NCI-H2196 treated with DMSO at 0.1 percent for 48 hours (cell line): ENCODE data around the gene BAIAP3.

Experiments used
- DNase-seq: peaks from one replicate; lab custom pipeline; 2025; ENCODE audit not compliant: unreplicated experiment; lab: John Stamatoyannopoulos, UW

Gene BAIAP3

GRCh38 chr16:1346422-1347285 lies 13.2 kb downstream of the BAIAP3 start:
- no peak for DNase-seq

GRCh38 chr16:1347286-1347855 lies 13.9 kb downstream of the BAIAP3 start:
- DNase-seq: no peak

GRCh38 chr16:1347962-1348361 lies 14.5 kb downstream of the BAIAP3 start:
- DNase-seq: no peak

DNA sequence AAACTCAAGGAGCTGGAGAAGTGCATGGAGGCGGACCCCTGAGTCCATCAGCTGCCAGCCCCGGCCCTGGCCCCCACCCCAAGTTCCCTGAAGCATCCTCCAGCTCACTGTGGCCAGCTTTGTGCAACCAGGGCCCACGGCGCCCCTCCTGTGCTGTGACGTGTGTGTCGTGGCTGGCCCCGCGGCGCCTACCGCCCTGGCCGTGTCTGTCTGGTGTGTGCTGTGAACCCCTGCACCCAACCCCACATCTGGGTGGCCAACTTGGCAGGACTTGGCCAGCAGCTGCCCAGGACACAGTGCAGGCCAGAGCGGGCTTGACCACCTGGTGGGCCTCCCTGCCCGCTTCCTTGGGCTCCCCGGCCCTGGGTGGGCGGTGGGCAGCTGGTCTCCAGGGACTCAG lies 15.0 kb downstream of the BAIAP3 start:
- no peak for DNase-seq

- no peak for DNase-seq
Observed at GRCh38 chr16:1348926-1349325, 15.5 kb downstream of the BAIAP3 start.

- no peak for DNase-seq
Observed at GRCh38 chr16:1349351-1349750, 15.9 kb downstream of the BAIAP3 start.

DNA sequence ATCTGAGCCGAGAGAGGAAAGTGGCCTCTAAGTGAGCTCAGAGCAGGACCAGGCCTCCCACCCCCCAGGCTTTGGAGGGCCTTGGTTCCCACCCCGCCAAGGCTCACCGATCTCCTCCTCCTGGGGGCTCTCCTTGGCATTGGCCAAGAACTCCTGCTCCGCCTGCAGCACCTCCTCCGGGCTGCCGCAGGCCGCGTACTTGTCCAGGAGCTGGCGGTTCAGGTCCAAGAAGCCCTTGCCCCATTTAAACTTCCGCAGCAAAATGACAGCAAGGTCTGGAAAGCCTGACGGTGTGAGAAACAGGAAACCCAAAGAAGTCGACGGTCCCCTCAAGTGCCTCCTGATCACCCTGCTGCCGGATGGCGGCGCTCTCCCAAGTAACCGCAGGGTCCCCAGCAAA lies 16.5 kb downstream of the BAIAP3 start:
- DNase-seq: no peak

DNA sequence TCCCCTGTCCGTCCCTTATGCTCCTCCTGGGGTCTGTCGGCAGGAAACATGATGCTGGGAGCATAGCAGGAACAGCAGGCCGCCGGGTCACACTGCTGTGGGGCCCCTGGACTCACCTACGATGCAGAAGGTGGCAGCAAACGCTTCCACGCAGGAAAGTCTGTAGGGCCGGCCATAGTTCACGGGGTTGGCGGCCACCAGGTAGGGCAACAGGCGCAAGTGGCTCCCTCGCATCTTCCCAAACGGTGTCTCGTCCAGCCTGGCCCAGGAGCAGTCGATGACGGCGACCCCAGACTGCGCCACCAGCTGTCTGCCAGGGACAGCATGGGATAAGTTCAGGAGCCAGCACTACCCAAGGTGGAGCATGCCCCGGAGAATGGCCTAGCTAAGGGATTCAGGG lies 17.2 kb downstream of the BAIAP3 start:
- no peak for DNase-seq

- no peak for DNase-seq
Observed at GRCh38 chr16:1351215-1351581, 17.8 kb downstream of the BAIAP3 start.

- DNase-seq: peak; percentile 57
Observed at GRCh38 chr16:1351582-1352362, 18.3 kb downstream of the BAIAP3 start, which contains the start of the genes GNPTG and TSR3. TSS of gene GNPTG (plus strand) at chr16:1351931. CDS start at chr16:1351966, 35 bp downstream. TSS of gene TSR3 (minus strand) at chr16:1351878. CDS start at chr16:1351804, 74 bp downstream.

GRCh38 chr16:1354815-1355540 lies 21.5 kb downstream of the BAIAP3 start:
- DNase-seq: no peak

DNA sequence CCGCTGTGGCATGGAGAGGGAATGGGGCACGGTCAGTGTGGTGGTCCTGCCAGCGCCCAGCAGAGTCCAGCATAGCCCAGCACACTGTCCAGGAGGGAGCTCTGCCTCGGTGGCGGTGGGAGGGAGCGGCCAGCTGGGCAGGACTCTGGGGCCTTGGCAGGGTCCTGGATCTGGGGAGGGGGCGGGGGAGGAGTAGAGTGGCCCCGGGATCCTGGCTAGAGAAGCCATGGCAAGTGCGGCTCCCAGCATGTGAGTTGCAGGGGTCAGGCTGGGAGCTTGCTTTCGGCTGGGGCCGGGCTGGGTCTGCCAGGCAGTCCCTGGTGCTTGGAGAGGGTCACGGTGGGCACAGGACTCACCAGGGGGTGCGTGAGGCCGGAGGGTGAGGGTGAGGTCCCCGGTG lies 22.1 kb downstream of the BAIAP3 start:
- no peak for DNase-seq

GRCh38 chr16:1356061-1356900 lies 22.8 kb downstream of the BAIAP3 start:
- no peak for DNase-seq

DNA sequence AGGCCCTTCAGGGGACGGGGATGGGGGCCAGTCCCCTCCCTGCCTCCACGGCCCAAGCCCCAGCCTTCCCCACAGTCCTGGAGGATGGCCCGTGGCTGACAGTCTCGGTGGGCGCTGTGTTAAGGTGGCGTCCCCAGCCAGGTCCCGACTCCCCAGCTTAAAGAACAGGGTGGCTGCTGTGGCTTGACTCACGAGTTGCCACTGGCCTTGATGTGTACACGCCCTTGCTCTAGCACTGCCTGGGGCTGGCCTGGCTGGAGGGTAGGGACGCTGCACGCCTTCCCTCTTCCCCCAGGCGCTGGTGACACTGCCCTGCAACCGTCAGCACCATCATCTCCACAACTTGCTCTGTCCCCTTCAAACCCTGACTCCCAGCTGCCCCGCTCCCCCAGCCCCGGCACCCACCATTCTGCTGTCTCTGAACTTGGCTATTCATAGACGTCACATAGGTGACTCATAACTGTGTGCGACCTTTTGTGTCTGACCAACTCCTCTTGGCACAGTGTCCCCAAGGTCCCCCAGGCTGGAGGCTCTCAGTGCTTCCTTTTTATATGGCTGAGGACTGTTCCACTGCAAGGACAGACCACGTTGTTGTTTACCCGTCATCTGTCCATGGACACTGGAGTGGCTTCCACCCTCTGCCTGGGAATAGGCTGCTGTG lies 24.6 kb downstream of the BAIAP3 start:
- no peak for DNase-seq

GRCh38 chr16:1361685-1362360 lies 28.4 kb downstream of the BAIAP3 start:
- no peak for DNase-seq

- DNase-seq: no peak
Observed at GRCh38 chr16:1362807-1363206, 29.4 kb downstream of the BAIAP3 start.

DNA sequence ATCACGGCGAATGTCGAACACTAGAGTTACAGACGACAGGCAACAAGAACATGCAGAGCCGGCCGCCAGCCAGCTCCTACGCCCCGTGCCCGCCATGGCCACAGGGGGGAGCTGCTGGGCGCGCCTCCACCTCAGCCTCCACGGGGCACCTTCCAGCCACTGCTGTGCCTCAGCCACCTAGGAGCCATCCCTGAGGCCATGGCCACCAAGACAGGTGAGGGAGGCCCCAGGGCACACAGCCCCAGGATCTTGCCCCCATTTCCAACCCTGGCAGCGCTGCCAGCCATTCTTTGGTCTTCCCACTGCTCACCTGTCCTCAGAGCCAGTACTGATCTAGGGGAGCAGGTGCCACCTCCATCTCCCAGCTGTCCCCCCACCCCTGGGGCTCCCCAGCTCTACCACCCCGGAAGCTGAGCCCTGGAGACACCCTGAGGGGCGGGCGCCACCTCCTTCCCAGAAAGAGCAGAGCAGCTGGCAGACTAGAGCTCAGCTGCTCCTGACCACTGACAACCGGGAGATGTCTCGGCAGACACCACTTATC lies 30.1 kb downstream of the BAIAP3 start:
- DNase-seq: no peak

GRCh38 chr16:1364510-1364909 lies 31.1 kb downstream of the BAIAP3 start:
- DNase-seq: no peak
